H9 (cell line): ENCODE data around the gene AIF1. TPM values are rescaled to one million over a fixed set of nuclear protein-coding genes. Genes with fewer than 3 reads are reported as not detected.

Source experiments
- DNase-seq: peaks from one replicate; pipeline ENCODE4 v3.0.0-alpha.2; 2017
- H2AFZ ChIP-seq: one replicate; pipeline ENCODE4 v1.6.1; 2013; ENCODE audit warnings: mild to moderate bottlenecking, low read length, control low read depth, moderate library complexity
- H2AK5ac ChIP-seq: 2 replicates; pipeline ENCODE4 v1.6.1; 2013; ENCODE audit warnings: low read length, control low read depth, mixed read lengths; ENCODE audit not compliant: insufficient read length
- H2BK120ac ChIP-seq: one replicate; pipeline ENCODE4 v1.6.1; 2013; ENCODE audit warnings: low read depth, mild to moderate bottlenecking, low read length, control low read depth, inconsistent platforms; ENCODE audit not compliant: poor library complexity, severe bottlenecking
- H2BK12ac ChIP-seq: 2 replicates; pipeline ENCODE4 v1.6.1; 2013; ENCODE audit warnings: low read length, control low read depth, mixed read lengths, low read depth; ENCODE audit not compliant: insufficient read length
- H2BK15ac ChIP-seq: 2 replicates; pipeline ENCODE4 v1.6.1; 2013; ENCODE audit warnings: low read depth, low read length, control low read depth
- H2BK20ac ChIP-seq: one replicate; pipeline ENCODE4 v1.6.1; 2013; ENCODE audit warnings: low read depth, mild to moderate bottlenecking, low read length, control low read depth, inconsistent platforms; ENCODE audit not compliant: poor library complexity, severe bottlenecking
- H2BK5ac ChIP-seq: 2 replicates; pipeline ENCODE4 v1.6.1; 2013; ENCODE audit warnings: low read length, control low read depth, mixed read lengths; ENCODE audit not compliant: insufficient read length
- H3K14ac ChIP-seq: 2 replicates; pipeline ENCODE4 v1.6.1; 2013; ENCODE audit warnings: low read length, control low read depth; ENCODE audit not compliant: insufficient read depth
- H3K18ac ChIP-seq: 2 replicates; pipeline ENCODE4 v1.6.1; 2013; ENCODE audit warnings: low read depth, mild to moderate bottlenecking, mixed read lengths, low read length, control low read depth; ENCODE audit not compliant: insufficient read length
- H3K23ac ChIP-seq: 2 replicates; pipeline ENCODE4 v1.6.1; 2013; ENCODE audit warnings: low read length, control low read depth, mixed read lengths, low read depth; ENCODE audit not compliant: insufficient read length
- H3K23me2 ChIP-seq: 2 replicates; pipeline ENCODE4 v1.6.1; 2013; ENCODE audit warnings: low read depth, mild to moderate bottlenecking, mixed read lengths, low read length, control low read depth; ENCODE audit not compliant: insufficient read length, poor library complexity, severe bottlenecking
- H3K27ac ChIP-seq: 2 replicates; pipeline ENCODE4 v1.5.1; 2013; ENCODE audit warnings: low read length, control low read depth, mixed read lengths, low read depth; ENCODE audit not compliant: insufficient read length
- H3K27me3 ChIP-seq: 2 replicates; pipeline ENCODE4 v1.6.1; 2013; ENCODE audit warnings: low read length, control low read depth, inconsistent platforms; ENCODE audit not compliant: insufficient read depth
- H3K4ac ChIP-seq: 2 replicates; pipeline ENCODE4 v1.6.1; 2013; ENCODE audit warnings: low read depth, mild to moderate bottlenecking, control low read depth, inconsistent platforms, low read length, moderate library complexity
- H3K4me1 ChIP-seq: 2 replicates; pipeline ENCODE4 v1.6.1; 2013; ENCODE audit warnings: low read length, control low read depth, inconsistent platforms; ENCODE audit not compliant: insufficient read depth
- H3K4me2 ChIP-seq: 2 replicates; pipeline ENCODE4 v1.6.1; 2013; ENCODE audit warnings: low read length, control low read depth, mixed read lengths; ENCODE audit not compliant: insufficient read length, insufficient read depth
- H3K56ac ChIP-seq: 2 replicates; pipeline ENCODE4 v1.6.1; 2013; ENCODE audit warnings: low read depth, mild to moderate bottlenecking, mixed read lengths, low read length, control low read depth; ENCODE audit not compliant: insufficient read length
- H3K79me1 ChIP-seq: 2 replicates; pipeline ENCODE4 v1.6.1; 2013; ENCODE audit warnings: low read depth, mild to moderate bottlenecking, moderate library complexity, low read length, control low read depth, inconsistent platforms; ENCODE audit not compliant: insufficient read depth, poor library complexity, severe bottlenecking
- H3K79me2 ChIP-seq: 2 replicates; pipeline ENCODE4 v1.6.1; 2013; ENCODE audit warnings: low read length, control low read depth, inconsistent platforms; ENCODE audit not compliant: insufficient read depth
- H3K9ac ChIP-seq: 2 replicates; pipeline ENCODE4 v1.6.1; 2013; ENCODE audit warnings: low read length, control low read depth, mixed read lengths; ENCODE audit not compliant: insufficient read length; ENCODE audit errors: extremely low read depth
- H3K9me3 ChIP-seq: one replicate; pipeline ENCODE4 v1.6.1; 2013; ENCODE audit warnings: low read depth, low read length, inconsistent platforms; ENCODE audit not compliant: control insufficient read depth
- H3T11ph ChIP-seq: one replicate; pipeline ENCODE4 v1.6.1; 2013; ENCODE audit warnings: mild to moderate bottlenecking, low read length, control low read depth, inconsistent platforms
- H4K20me1 ChIP-seq: one replicate; pipeline ENCODE4 v1.6.1; 2013; ENCODE audit not compliant: control insufficient read depth, insufficient read length, insufficient read depth
- H4K5ac ChIP-seq: 2 replicates; pipeline ENCODE4 v1.6.1; 2013; ENCODE audit warnings: low read depth, mild to moderate bottlenecking, mixed read lengths, low read length, control low read depth; ENCODE audit not compliant: insufficient read length
- H4K8ac ChIP-seq: replicated peaks from 2 replicates; pipeline ENCODE4 v1.6.1; 2013; ENCODE audit warnings: low read length, control low read depth, mixed read lengths, low read depth; ENCODE audit not compliant: insufficient read length
- H4K91ac ChIP-seq: 2 replicates; pipeline ENCODE4 v1.6.1; 2013; ENCODE audit warnings: low read depth, mild to moderate bottlenecking, moderate library complexity, mixed read lengths, low read length, control low read depth; ENCODE audit not compliant: insufficient read length
- H3K27ac Mint-ChIP-seq, 3 experiments: 2 replicates in 2 of 3; 3 replicates in 1 of 3; pipeline ENCODE4 v1.8.0; 2020 to 2021; ENCODE audit warnings: mixed read lengths in 3 of 3, mild to moderate bottlenecking in 1 of 3, moderate library complexity in 1 of 3
- H3K27me3 Mint-ChIP-seq: 2 replicates; pipeline ENCODE4 v1.8.0; 2021; ENCODE audit warnings: low read depth, mild to moderate bottlenecking, moderate library complexity, mixed read lengths
- H3K36me3 Mint-ChIP-seq, 3 experiments: 2 replicates in 2 of 3; 3 replicates in 1 of 3; pipeline ENCODE4 v1.8.0; 2020 to 2021; ENCODE audit warnings: low read depth in 3 of 3, mixed read lengths in 3 of 3; ENCODE audit not compliant: insufficient read depth in 1 of 3
- H3K4me1 Mint-ChIP-seq, 2 experiments: 2 replicates each; pipeline ENCODE4 v1.8.0; 2020; ENCODE audit warnings: mixed read lengths in 2 of 2
- H3K4me3 Mint-ChIP-seq, 2 experiments: 2 replicates in 1 of 2; 3 replicates in 1 of 2; pipeline ENCODE4 v1.8.0; 2020 to 2021; ENCODE audit warnings: mild to moderate bottlenecking in 2 of 2, mixed read lengths in 2 of 2, moderate library complexity in 1 of 2
- H3K9me3 Mint-ChIP-seq, 2 experiments: 2 replicates in 1 of 2; 3 replicates in 1 of 2; pipeline ENCODE4 v1.8.0; 2020; ENCODE audit warnings: mild to moderate bottlenecking in 2 of 2, mixed read lengths in 2 of 2, moderate library complexity in 1 of 2
- WGBS: extraction: QIAGEN DNeasy Blood & Tissue Kit; methylation state at CpG from one replicate; pipeline ENCODE4 v1.1.7; 2013; ENCODE audit warnings: missing lambda C conversion rate, low lambda C conversion rate, mixed read lengths; ENCODE audit not compliant: insufficient read length; ENCODE audit errors: extremely low coverage; 5-methylcytosine and 5-hydroxymethylcytosine counted together
- total RNA-seq: library from RNA; stranded (reverse); gene quantifications from 2 replicates; pipeline ENCODE4 v1.2.1, GENCODE V29; 2021
- TF ChIP-seq, protein P1 (sequence below): fragments of 200-600 bp; sonication (generic); conservative IDR thresholded peaks from 3 replicates; pipeline ENCODE4 v1.8.0; 2021; ENCODE audit warnings: antibody characterized with exemption, mild to moderate bottlenecking

Gene AIF1
- total RNA-seq, 1 experiment from 2014 or later, result 4.2 TPM

DNA sequence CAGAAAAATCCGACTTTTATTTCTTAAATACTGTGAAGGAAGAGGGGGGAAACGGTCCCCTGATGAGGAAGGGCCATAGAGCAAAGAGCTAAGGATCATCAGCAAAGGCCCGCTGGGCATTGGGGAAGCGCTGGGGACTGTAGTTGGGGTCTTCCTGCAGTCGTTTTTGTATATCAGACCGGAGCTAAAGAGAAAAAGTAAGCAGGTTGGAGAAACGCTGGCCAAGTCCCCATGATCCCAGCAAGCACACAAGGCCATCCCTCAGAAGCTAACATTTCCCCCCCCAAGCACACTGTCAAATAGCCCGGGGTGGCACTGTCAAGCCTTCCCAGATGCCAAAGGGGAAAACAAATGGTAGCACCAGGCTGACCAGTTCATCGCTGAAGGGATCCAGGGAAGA, 24.0 kb downstream of the AIF1 start:
- no peak overlapping the region for H3K4me3 Mint-ChIP-seq
- no peak overlapping the region for H3K18ac ChIP-seq
- peak overlapping the region in 2 of 3 experiments; percentile 25 to 91; a peak in 2 of 7 replicates for H3K27ac Mint-ChIP-seq

More for the DNA sequence above, 24.0 kb downstream of the AIF1 start:
- Histone ChIP-seq H2BK5ac (no peak overlapping the region), H2AK5ac (no peak overlapping the region), H2BK15ac (no peak overlapping the region), H3K4ac (no peak overlapping the region), H3K4me2 (no peak overlapping the region), H4K5ac (no peak overlapping the region), H2BK120ac (no peak overlapping the region), H3K79me1 (no peaks in the 10 kb centered on the region), H4K8ac (no peak overlapping the region), H3K27me3 (no peaks in the 10 kb centered on the region), H3K14ac (no peak overlapping the region), H3K9me3 (no peaks in the 10 kb centered on the region), H3K23me2 (no peaks in the 10 kb centered on the region), H3K56ac (no peak overlapping the region), H3K79me2 (no peaks in the 10 kb centered on the region), H3K23ac (no peak overlapping the region), H3T11ph (no peak overlapping the region), H2AFZ (no peak overlapping the region), H3K9ac (no peak overlapping the region), H4K91ac (no peak overlapping the region), H3K4me1 (no peaks in the 10 kb centered on the region), H2BK20ac (no peak overlapping the region), H4K20me1 (peaks cover 2% of the 10 kb centered on the region), H2BK12ac (no peak overlapping the region), H3K27ac (no peak overlapping the region)
- Mint-ChIP-seq H3K36me3 (peaks cover 46 to 89% (median 82%) of the 10 kb centered on the region in 3 experiments), H3K4me1 (no peaks in the 10 kb centered on the region), H3K27me3 (no peaks in the 10 kb centered on the region), H3K9me3 (no peaks in the 10 kb centered on the region)
- no peak for DNase-seq
- TF ChIP-seq, protein P1, sequence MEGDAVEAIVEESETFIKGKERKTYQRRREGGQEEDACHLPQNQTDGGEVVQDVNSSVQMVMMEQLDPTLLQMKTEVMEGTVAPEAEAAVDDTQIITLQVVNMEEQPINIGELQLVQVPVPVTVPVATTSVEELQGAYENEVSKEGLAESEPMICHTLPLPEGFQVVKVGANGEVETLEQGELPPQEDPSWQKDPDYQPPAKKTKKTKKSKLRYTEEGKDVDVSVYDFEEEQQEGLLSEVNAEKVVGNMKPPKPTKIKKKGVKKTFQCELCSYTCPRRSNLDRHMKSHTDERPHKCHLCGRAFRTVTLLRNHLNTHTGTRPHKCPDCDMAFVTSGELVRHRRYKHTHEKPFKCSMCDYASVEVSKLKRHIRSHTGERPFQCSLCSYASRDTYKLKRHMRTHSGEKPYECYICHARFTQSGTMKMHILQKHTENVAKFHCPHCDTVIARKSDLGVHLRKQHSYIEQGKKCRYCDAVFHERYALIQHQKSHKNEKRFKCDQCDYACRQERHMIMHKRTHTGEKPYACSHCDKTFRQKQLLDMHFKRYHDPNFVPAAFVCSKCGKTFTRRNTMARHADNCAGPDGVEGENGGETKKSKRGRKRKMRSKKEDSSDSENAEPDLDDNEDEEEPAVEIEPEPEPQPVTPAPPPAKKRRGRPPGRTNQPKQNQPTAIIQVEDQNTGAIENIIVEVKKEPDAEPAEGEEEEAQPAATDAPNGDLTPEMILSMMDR, result no peak
- WGBS, result no CpG with 5 or more reads among the region's 9 CpGs
